Measurements from ENCODE around the gene FBXL5.

FBXL5 gene

DNA sequence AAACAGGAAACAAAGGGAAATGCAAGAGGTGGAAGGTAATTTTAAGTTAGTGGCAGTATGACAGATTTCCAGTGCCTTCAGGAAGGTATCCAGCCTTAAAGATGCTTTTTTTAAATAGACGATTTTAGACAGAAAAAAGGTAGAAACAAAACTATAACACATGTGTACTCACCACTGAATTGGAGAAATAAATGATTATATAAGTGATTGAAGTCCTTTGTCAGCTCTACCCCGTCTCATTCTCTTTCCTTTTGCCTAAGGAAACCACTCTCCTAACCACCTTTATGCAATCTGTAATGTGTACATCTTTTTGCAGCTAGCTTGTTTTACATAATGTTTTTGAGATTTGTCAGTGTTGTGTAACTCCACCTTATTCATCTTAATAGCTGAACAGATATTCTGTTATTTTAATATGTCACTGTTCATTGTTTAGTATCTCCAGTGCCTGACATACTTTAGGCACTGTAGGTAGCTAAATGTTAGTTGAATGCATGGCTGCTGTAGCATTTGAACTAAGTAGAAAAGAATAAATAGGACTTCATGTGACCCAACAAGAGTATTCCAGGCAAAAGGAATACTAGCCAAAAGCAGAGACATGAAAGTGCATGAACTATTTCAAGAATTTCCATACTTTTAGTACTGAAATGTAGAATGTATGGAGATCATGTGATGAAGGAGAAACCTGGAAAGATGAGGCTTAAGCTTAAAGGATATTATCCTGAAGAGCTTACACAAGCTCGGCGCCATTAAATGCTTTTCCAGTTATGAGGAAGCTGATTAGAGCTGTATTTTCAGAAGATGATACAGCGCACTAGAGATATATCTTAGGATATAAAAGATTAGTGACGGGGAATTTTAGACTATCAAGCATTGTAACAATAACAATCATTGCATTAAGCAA, 27.3 kb upstream of the FBXL5 start:
- H3K4me3 ChIP-seq (ENCODE audit: low read depth, low read length): peak overlapping the region; percentile 90
- no peak for TF ChIP-seq MAX (IDR thresholded peaks at IDR 0.05; ENCODE audit: low read depth, low read length)
- TF ChIP-seq POLR2A (IDR thresholded peaks at IDR 0.05; ENCODE audit: extremely low read depth, insufficient read length): no peak
- TF ChIP-seq, protein P1, sequence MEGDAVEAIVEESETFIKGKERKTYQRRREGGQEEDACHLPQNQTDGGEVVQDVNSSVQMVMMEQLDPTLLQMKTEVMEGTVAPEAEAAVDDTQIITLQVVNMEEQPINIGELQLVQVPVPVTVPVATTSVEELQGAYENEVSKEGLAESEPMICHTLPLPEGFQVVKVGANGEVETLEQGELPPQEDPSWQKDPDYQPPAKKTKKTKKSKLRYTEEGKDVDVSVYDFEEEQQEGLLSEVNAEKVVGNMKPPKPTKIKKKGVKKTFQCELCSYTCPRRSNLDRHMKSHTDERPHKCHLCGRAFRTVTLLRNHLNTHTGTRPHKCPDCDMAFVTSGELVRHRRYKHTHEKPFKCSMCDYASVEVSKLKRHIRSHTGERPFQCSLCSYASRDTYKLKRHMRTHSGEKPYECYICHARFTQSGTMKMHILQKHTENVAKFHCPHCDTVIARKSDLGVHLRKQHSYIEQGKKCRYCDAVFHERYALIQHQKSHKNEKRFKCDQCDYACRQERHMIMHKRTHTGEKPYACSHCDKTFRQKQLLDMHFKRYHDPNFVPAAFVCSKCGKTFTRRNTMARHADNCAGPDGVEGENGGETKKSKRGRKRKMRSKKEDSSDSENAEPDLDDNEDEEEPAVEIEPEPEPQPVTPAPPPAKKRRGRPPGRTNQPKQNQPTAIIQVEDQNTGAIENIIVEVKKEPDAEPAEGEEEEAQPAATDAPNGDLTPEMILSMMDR (IDR thresholded peaks at IDR 0.05; ENCODE audit: low read depth, low read length): no peak
- TF ChIP-seq MYC (IDR thresholded peaks at IDR 0.05; ENCODE audit: low read depth, low read length): no peak
- DNase-seq (ENCODE audit: low read depth): peak; percentile 62

DNA sequence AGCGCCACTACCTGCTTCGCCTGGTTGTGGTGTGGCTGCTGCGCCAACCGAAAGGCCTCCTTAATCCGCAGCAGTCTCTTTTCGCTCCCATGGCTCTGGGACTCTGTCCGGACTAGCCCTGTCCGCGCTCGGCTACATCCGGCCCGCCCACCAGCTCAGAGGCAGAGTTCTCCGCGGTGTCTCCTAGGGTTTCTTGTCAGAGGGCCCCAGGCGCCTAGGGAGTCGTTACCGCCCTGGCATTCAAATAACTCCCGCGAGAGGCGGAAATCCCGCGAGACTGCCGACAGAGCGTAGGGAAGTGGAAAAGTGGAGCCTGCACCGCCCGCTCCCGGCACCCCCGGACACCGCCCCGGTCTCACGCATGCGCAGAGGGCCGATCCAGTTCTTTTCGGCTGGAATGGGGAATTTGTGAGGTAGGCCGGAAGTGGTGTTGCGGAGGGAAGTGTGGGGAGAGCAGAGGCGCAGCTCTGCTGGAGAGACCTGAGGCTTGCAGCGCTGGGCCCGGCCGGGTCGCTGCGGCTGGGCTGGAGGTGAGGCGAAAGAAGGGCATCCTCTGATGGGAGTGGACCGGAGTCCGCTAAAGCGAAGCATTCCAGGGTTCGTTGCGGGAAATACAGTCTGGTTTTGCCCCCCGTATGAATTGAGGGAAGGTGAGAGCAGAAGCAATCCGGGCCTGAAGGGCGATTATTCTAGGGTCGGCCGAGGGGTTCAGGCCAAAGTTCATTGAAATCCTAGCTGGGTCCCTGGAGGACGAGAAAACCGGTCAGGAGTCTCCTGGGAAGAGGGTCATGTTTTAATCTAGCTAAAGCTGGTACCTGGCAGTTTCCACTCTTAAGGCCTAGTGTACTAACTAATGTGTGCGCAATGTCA, 26.4 kb upstream of the FBXL5 start, which contains the start of gene FAM200B:
TSS of gene FAM200B (plus strand) at position 456 of the 870 bp plus-strand sequence. CDS start 5,151 bp downstream, outside the sequence.
- peak; percentile 75 for TF ChIP-seq POLR2A (IDR thresholded peaks at IDR 0.05; ENCODE audit: extremely low read depth, insufficient read length)
- TF ChIP-seq MYC (IDR thresholded peaks at IDR 0.05; ENCODE audit: low read depth, low read length): 0 out of 2 replicates have a peak, but pooled peaks have one; percentile 25
- TF ChIP-seq, protein P1 (IDR thresholded peaks at IDR 0.05; ENCODE audit: low read depth, low read length): no peak
- no peak; the same call in 1 of the 2 replicates for TF ChIP-seq MAX (IDR thresholded peaks at IDR 0.05; ENCODE audit: low read depth, low read length)
- DNase-seq (ENCODE audit: low read depth): peak; percentile 100
- peak within 1 kb of the TSS; percentile 90 for H3K4me3 ChIP-seq (ENCODE audit: low read depth, low read length)

GRCh38 chr4:15681067-15681371, 25.9 kb upstream of the FBXL5 start:
- peak overlapping the region; percentile 90 for H3K4me3 ChIP-seq (ENCODE audit: low read depth, low read length)
- TF ChIP-seq MAX (IDR thresholded peaks at IDR 0.05; ENCODE audit: low read depth, low read length): peak; percentile 18; the same call in 1 of the 2 replicates
- no peak for TF ChIP-seq POLR2A (IDR thresholded peaks at IDR 0.05; ENCODE audit: extremely low read depth, insufficient read length)
- DNase-seq (ENCODE audit: low read depth): no peak

GRCh38 chr4:15677507-15677988, 22.4 kb upstream of the FBXL5 start:
- no peak for DNase-seq (ENCODE audit: low read depth)
- TF ChIP-seq MYC (IDR thresholded peaks at IDR 0.05; ENCODE audit: low read depth, low read length) (no peak), POLR2A (IDR thresholded peaks at IDR 0.05; ENCODE audit: extremely low read depth, insufficient read length) (no peak), MAX (IDR thresholded peaks at IDR 0.05; ENCODE audit: low read depth, low read length) (no peak)
- TF ChIP-seq, protein P1 (IDR thresholded peaks at IDR 0.05; ENCODE audit: low read depth, low read length): no peak
- no peak overlapping the region for H3K4me3 ChIP-seq (ENCODE audit: low read depth, low read length)

GRCh38 chr4:15676899-15677298, 21.7 kb upstream of the FBXL5 start:
- no peak overlapping the region for H3K4me3 ChIP-seq (ENCODE audit: low read depth, low read length)
- TF ChIP-seq MYC (IDR thresholded peaks at IDR 0.05; ENCODE audit: low read depth, low read length) (no peak), POLR2A (IDR thresholded peaks at IDR 0.05; ENCODE audit: extremely low read depth, insufficient read length) (no peak), MAX (IDR thresholded peaks at IDR 0.05; ENCODE audit: low read depth, low read length) (no peak)
- TF ChIP-seq, protein P1 (IDR thresholded peaks at IDR 0.05; ENCODE audit: low read depth, low read length): no peak
- DNase-seq (ENCODE audit: low read depth): no peak
